Natural killer cell (primary cell): ENCODE data around the gene POLRMT. TPM values are rescaled to one million over a fixed set of nuclear protein-coding genes. Genes with fewer than 3 reads are reported as not detected.

Source experiments
- ATAC-seq, 3 donors: fragments of 150-1000 bp in 2 of 3; fragments of 200-7000 bp in 1 of 3; cut with Tn5 transposase; 1 replicate in 1 of 3; 2 replicates in 2 of 3; pipeline ENCODE4 v1.10.0; 2021; ENCODE audit warnings: mild to moderate bottlenecking in 2 of 3, moderate library complexity in 2 of 3
- DNase-seq, 2 donors: peaks; one replicate each; pipeline versions ENCODE4 v3.0.0 to v3.0.0-alpha.2; 2013 to 2021; ENCODE audit warnings: mixed read lengths in 1 of 2
- H3K27ac ChIP-seq: one replicate; pipeline ENCODE4 v1.5.1; 2013; ENCODE audit warnings: mild to moderate bottlenecking, low read length
- H3K27me3 ChIP-seq: one replicate; pipeline ENCODE4 v1.6.1; 2013; ENCODE audit warnings: low read length; ENCODE audit not compliant: control insufficient read depth, insufficient read depth
- H3K36me3 ChIP-seq: one replicate; pipeline ENCODE4 v1.6.1; 2013; ENCODE audit warnings: low read length; ENCODE audit not compliant: control insufficient read depth, insufficient read depth
- H3K4me1 ChIP-seq: one replicate; pipeline ENCODE4 v1.6.1; 2013; ENCODE audit warnings: low read length; ENCODE audit not compliant: control insufficient read depth, insufficient read depth
- H3K4me3 ChIP-seq: one replicate; pipeline ENCODE4 v1.5.1; 2013; ENCODE audit warnings: low read length
- H3K9me3 ChIP-seq: one replicate; pipeline ENCODE4 v1.6.1; 2013; ENCODE audit warnings: low read length; ENCODE audit not compliant: control insufficient read depth, insufficient read depth
- H3K27ac Mint-ChIP-seq, 2 donors: one replicate each; pipeline ENCODE4 v1.8.0; 2022; ENCODE audit warnings: mild to moderate bottlenecking in 2 of 2, mixed read lengths in 2 of 2, moderate library complexity in 1 of 2
- H3K27me3 Mint-ChIP-seq, 2 donors: one replicate each; pipeline ENCODE4 v1.8.0; 2022; ENCODE audit warnings: low read depth in 2 of 2, mixed read lengths in 2 of 2
- H3K36me3 Mint-ChIP-seq: one replicate; pipeline ENCODE4 v1.8.0; 2022; ENCODE audit warnings: mixed read lengths
- H3K4me1 Mint-ChIP-seq, 2 donors: one replicate each; pipeline ENCODE4 v1.8.0; 2022; ENCODE audit warnings: mixed read lengths in 2 of 2
- H3K4me3 Mint-ChIP-seq: one replicate; pipeline ENCODE4 v1.8.0; 2022; ENCODE audit warnings: mild to moderate bottlenecking, moderate library complexity, mixed read lengths
- H3K9me3 Mint-ChIP-seq, 2 donors: one replicate each; pipeline ENCODE4 v1.8.0; 2022; ENCODE audit warnings: mixed read lengths in 2 of 2
- WGBS: methylation state at CpG from one replicate; pipeline ENCODE4 v1.1.7; 2013; ENCODE audit warnings: missing lambda C conversion rate; ENCODE audit not compliant: insufficient coverage; 5-methylcytosine and 5-hydroxymethylcytosine counted together
- intact Hi-C: fragments of 100-400 bp; cut with micrococcal nuclease; formaldehyde crosslinking; loops from one replicate; pipeline ENCODE4 v1.14.2; 2022
- total RNA-seq, 4 donors: library from RNA; stranded (reverse); fragments of 120-200 nt in 1 of 4; gene quantifications; one replicate each; pipeline versions ENCODE4 v1.2.3 to v1.2.4, GENCODE V29; 2013 to 2022
- TF ChIP-seq, protein P1 (sequence below): fragments of 200-600 bp; IDR thresholded peaks from one replicate; pipeline ENCODE4 v1.8.0; 2022; ENCODE audit warnings: antibody characterized with exemption

Gene POLRMT
- total RNA-seq, 3 donors from 2014 or later (not counting 1 experiment from before 2014, with no cell fraction given): 57.2 to 58.5 (median 57.6) TPM

DNA sequence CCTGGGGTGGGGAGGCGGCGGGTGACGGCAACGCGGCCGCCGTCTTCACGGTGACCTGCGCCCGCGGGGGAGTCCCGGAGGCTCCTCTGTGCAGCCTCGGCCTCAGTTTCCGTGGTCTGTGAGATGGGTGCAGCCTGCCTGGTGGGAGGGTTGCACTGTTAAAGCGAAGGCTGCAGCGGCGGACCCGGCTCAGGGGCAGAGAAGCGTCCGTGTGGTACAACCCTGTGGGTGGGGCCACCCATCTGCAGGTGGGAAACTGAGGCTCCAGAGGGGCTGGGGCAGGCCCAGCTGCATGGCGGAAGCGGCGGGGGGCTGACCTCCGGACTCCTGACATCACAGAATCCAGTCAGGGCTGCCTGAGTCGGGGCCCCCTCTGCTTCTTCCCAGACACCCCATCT lies 6.8 kb upstream of the POLRMT start:
- Histone ChIP-seq H3K9me3 (no peaks in the 10 kb centered on the region), H3K4me1 (peaks cover 17% of the 10 kb centered on the region), H3K27me3 (no peaks in the 10 kb centered on the region), H3K4me3 (no peak overlapping the region), H3K27ac (no peak overlapping the region), H3K36me3 (no peaks in the 10 kb centered on the region)
- 43% methylated on average over 25 of the region's 25 CpGs for WGBS
- H3K27ac Mint-ChIP-seq: peak overlapping the region in 1 of 2 donors; percentile 95
- TF ChIP-seq, protein P1, sequence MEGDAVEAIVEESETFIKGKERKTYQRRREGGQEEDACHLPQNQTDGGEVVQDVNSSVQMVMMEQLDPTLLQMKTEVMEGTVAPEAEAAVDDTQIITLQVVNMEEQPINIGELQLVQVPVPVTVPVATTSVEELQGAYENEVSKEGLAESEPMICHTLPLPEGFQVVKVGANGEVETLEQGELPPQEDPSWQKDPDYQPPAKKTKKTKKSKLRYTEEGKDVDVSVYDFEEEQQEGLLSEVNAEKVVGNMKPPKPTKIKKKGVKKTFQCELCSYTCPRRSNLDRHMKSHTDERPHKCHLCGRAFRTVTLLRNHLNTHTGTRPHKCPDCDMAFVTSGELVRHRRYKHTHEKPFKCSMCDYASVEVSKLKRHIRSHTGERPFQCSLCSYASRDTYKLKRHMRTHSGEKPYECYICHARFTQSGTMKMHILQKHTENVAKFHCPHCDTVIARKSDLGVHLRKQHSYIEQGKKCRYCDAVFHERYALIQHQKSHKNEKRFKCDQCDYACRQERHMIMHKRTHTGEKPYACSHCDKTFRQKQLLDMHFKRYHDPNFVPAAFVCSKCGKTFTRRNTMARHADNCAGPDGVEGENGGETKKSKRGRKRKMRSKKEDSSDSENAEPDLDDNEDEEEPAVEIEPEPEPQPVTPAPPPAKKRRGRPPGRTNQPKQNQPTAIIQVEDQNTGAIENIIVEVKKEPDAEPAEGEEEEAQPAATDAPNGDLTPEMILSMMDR: no peak
- H3K9me3 Mint-ChIP-seq: no peaks in the 10 kb centered on the region
- ATAC-seq (no peak), DNase-seq (no peak)
- peaks cover 7 to 16% of the 10 kb centered on the region in 2 donors for H3K4me1 Mint-ChIP-seq
- no peaks in the 10 kb centered on the region for H3K27me3 Mint-ChIP-seq
- H3K4me3 Mint-ChIP-seq: no peak overlapping the region
- intact Hi-C loops: no loop called here
- no peaks in the 10 kb centered on the region for H3K36me3 Mint-ChIP-seq

DNA sequence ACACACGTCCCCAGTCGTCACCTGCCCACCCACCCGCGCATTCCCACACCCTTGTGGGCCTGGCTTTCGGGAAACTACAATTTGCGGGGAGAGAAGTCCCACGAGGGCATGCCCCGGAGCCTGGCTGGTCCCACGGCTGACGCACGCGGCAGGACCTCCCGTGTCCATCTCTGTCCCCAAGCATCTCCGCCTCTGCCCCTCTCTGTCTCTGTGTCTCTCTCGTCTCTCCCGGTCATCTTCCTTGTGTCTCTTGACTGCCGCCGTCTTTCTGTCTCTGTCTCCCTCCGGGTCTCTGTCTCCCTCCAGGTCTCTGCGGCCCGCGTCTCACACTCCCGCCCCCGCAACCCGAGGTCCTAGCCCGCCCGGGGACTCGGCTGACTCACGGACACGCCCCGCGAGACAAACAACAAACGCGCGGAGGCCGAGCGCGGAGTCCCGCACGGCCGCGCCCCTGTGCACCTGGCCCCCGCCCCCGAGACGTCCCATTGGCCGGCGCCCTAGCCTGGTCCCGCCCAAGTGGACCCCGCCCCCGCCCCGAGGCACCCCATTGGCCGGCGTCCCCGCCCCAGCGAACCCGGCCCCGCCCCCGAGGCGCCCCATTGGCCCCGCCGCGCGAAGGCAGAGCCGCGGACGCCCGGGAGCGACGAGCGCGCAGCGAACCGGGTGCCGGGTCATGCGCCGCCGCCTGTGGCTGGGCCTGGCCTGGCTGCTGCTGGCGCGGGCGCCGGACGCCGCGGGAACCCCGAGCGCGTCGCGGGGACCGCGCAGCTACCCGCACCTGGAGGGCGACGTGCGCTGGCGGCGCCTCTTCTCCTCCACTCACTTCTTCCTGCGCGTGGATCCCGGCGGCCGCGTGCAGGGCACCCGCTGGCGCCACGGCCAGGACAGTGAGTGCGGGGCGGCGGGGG lies 6.2 kb upstream of the POLRMT start, which contains the start of gene FGF22:
TSS of gene FGF22 (plus strand) at position 627 of the 908 bp plus-strand sequence. CDS start at position 674, 47 bp downstream.
- H3K36me3 Mint-ChIP-seq: no peaks in the 10 kb centered on the region
- H3K9me3 ChIP-seq: no peaks in the 10 kb centered on the region
- intact Hi-C loops: no loop called here
- peak within 1 kb of the TSS; percentile 89 to 95 for H3K27ac Mint-ChIP-seq
- peaks cover 17% of the 10 kb centered on the region for H3K4me1 ChIP-seq
- peak within 1 kb of the TSS; percentile 42 for H3K4me3 ChIP-seq
- peak; percentile 90 to 96 for DNase-seq
- H3K27ac ChIP-seq: no peak within 1 kb of the TSS
- H3K4me3 Mint-ChIP-seq: peak within 1 kb of the TSS; percentile 96
- H3K9me3 Mint-ChIP-seq: no peaks in the 10 kb centered on the region
- TF ChIP-seq, protein P1: no peak
- no peaks in the 10 kb centered on the region for H3K27me3 Mint-ChIP-seq
- no peaks in the 10 kb centered on the region for H3K27me3 ChIP-seq
- no peaks in the 10 kb centered on the region for H3K36me3 ChIP-seq
- ATAC-seq: peak; percentile 93 to 97 (median 94)
- peaks cover 7 to 16% of the 10 kb centered on the region in 2 donors for H3K4me1 Mint-ChIP-seq
- WGBS: 6% methylated on average over 109 of the region's 109 CpGs

- WGBS: 68% methylated on average over 17 of the region's 17 CpGs
- H3K36me3 Mint-ChIP-seq: no peaks in the 10 kb centered on the region
- Histone ChIP-seq H3K4me3 (peak overlapping the region; percentile 42), H3K4me1 (peaks cover 21% of the 10 kb centered on the region), H3K36me3 (no peaks in the 10 kb centered on the region), H3K9me3 (no peaks in the 10 kb centered on the region), H3K27ac (no peak overlapping the region), H3K27me3 (no peaks in the 10 kb centered on the region)
- no peak for ATAC-seq
- intact Hi-C loops: no loop called here
- H3K27ac Mint-ChIP-seq: peak overlapping the region; percentile 89 to 95
- TF ChIP-seq, protein P1: no peak
- no peaks in the 10 kb centered on the region for H3K9me3 Mint-ChIP-seq
- H3K27me3 Mint-ChIP-seq: no peaks in the 10 kb centered on the region
- peaks cover 10 to 21% of the 10 kb centered on the region in 2 donors for H3K4me1 Mint-ChIP-seq
- no peak for DNase-seq
- H3K4me3 Mint-ChIP-seq: peak overlapping the region; percentile 96
Measured at GRCh38 chr19:638906-639252, 5.5 kb upstream of the POLRMT start.
